ENCODE data around the gene LRRN3. TPM values are rescaled to one million over a fixed set of nuclear protein-coding genes. Genes with fewer than 3 reads are reported as not detected.

Gene LRRN3
- total RNA-seq, 1 experiment from 2014 or later: not detected

DNA sequence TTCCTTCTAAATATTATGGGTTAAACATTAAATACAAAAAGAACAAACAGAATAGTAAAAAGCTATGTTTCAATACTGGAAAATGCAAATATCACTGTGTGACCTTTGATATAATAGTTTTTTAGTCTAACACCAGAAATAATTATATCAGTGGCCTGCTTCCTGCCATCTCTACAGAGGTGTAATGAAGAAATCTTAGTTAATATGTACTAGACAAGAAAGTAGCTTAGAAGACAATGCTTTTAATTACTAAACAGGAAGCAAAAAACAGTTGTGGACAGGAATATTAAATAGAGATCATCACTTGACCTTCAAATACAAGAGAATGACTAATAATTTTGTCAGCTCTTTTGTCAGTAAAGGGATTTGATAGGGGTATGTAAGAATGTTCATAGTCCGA lies 47.4 kb upstream of the LRRN3 start:
- no peaks in the 10 kb centered on the region; the same call in 1 of the 2 replicates for H3K9me2 ChIP-seq (ENCODE audit: insufficient read depth)
- H3K36me3 ChIP-seq (ENCODE audit: low read depth): no peaks in the 10 kb centered on the region
- no peaks in the 10 kb centered on the region for H4K20me1 ChIP-seq (ENCODE audit: insufficient read depth)
- H3K4me1 ChIP-seq (replicated peaks; ENCODE audit: insufficient read depth): no peaks in the 10 kb centered on the region
- H3K4me3 ChIP-seq: no peak overlapping the region
- POLR2A ChIA-PET (ENCODE audit: unreplicated experiment): no interaction called here
- H3K27me3 ChIP-seq (ENCODE audit: insufficient read depth, low read depth): no peaks in the 10 kb centered on the region
- CTCF ChIA-PET: no interaction called here
- no peaks in the 10 kb centered on the region for H3F3A ChIP-seq (ENCODE audit: insufficient read depth, low read depth)
- H3K9me3 ChIP-seq (ENCODE audit: insufficient read depth, low read depth): no peaks in the 10 kb centered on the region
- no peak overlapping the region for H2AFZ ChIP-seq
- intact Hi-C loops (cut with micrococcal nuclease; ENCODE audit: unreplicated experiment): no loop called here
- H3K4me2 ChIP-seq: no peak overlapping the region
- no peak overlapping the region for H3K27ac ChIP-seq
- no peaks in the 10 kb centered on the region for H3K79me2 ChIP-seq (ENCODE audit: low read depth)
- no peak for DNase-seq
- TF ChIP-seq EZH2 (IDR thresholded peaks at IDR 0.05; ENCODE audit: low read depth): no peak
- TF ChIP-seq, protein P1, sequence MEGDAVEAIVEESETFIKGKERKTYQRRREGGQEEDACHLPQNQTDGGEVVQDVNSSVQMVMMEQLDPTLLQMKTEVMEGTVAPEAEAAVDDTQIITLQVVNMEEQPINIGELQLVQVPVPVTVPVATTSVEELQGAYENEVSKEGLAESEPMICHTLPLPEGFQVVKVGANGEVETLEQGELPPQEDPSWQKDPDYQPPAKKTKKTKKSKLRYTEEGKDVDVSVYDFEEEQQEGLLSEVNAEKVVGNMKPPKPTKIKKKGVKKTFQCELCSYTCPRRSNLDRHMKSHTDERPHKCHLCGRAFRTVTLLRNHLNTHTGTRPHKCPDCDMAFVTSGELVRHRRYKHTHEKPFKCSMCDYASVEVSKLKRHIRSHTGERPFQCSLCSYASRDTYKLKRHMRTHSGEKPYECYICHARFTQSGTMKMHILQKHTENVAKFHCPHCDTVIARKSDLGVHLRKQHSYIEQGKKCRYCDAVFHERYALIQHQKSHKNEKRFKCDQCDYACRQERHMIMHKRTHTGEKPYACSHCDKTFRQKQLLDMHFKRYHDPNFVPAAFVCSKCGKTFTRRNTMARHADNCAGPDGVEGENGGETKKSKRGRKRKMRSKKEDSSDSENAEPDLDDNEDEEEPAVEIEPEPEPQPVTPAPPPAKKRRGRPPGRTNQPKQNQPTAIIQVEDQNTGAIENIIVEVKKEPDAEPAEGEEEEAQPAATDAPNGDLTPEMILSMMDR (conservative IDR thresholded peaks at IDR 0.05): no peak
- no TSS peak for BruUV-seq (replicated peaks)

DNA sequence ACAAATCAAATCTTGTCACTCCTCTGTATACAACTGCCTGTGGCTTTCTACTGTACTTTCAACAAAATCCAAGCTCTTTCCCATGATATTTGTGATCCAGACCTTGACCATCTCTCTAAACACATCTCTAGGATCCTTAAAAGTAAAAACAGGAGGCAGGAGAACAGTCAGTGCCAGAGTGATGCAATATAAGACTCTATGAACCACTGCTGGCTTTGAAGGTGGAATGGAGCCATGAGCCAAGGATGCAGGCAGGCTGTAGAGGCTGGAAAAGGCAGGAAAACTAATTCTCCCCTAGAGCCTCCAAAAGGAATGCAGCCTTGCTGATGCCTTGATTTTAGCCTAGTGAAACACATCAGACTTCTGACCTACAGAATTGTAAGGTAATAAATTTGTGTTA lies 45.5 kb upstream of the LRRN3 start:
- Histone ChIP-seq H3K9me3 (ENCODE audit: insufficient read depth, low read depth) (no peaks in the 10 kb centered on the region), H3K27ac (no peak overlapping the region), H3K4me3 (no peak overlapping the region), H3K79me2 (ENCODE audit: low read depth) (no peaks in the 10 kb centered on the region), H3K9me2 (ENCODE audit: insufficient read depth) (no peaks in the 10 kb centered on the region; the same call in 1 of the 2 replicates), H3K4me2 (no peak overlapping the region), H3K27me3 (ENCODE audit: insufficient read depth, low read depth) (no peaks in the 10 kb centered on the region), H4K20me1 (ENCODE audit: insufficient read depth) (no peaks in the 10 kb centered on the region), H3F3A (ENCODE audit: insufficient read depth, low read depth) (no peaks in the 10 kb centered on the region), H3K4me1 (replicated peaks; ENCODE audit: insufficient read depth) (no peaks in the 10 kb centered on the region), H2AFZ (no peak overlapping the region), H3K36me3 (ENCODE audit: low read depth) (no peaks in the 10 kb centered on the region)
- DNase-seq: no peak
- ChIA-PET POLR2A (ENCODE audit: unreplicated experiment) (no interaction called here), CTCF (no interaction called here)
- BruUV-seq (replicated peaks): no TSS peak
- intact Hi-C loops (cut with micrococcal nuclease; ENCODE audit: unreplicated experiment): no loop called here
- TF ChIP-seq EZH2 (IDR thresholded peaks at IDR 0.05; ENCODE audit: low read depth): no peak
- TF ChIP-seq, protein P1 (conservative IDR thresholded peaks at IDR 0.05): no peak

DNA sequence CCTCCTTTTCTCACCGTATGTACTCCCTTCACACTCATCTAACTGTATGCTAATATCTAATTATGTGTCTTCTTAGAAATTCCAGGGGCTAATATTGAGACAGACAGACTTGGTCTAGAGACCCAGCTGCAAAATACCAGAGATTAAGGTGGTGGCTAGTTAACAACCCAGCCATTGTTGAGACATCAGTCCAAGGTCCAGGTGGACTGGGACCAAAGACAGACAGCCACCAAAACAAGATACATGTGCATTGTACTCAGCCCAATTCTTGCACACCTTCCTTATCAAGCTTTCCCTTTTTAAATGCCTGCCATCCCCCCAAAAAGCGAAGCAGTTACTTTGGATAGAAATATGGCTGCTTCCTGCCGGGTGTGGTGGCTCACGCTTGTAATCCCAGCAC lies 43.3 kb upstream of the LRRN3 start:
- ChIA-PET POLR2A (ENCODE audit: unreplicated experiment) (no interaction called here), CTCF (no interaction called here)
- H3K27ac ChIP-seq: no peak overlapping the region

More for the DNA sequence above, 43.3 kb upstream of the LRRN3 start:
- Histone ChIP-seq H3K4me2 (no peak overlapping the region), H4K20me1 (ENCODE audit: insufficient read depth) (no peaks in the 10 kb centered on the region), H3K9me3 (ENCODE audit: insufficient read depth, low read depth) (no peaks in the 10 kb centered on the region), H3K4me1 (replicated peaks; ENCODE audit: insufficient read depth) (no peaks in the 10 kb centered on the region), H3K27me3 (ENCODE audit: insufficient read depth, low read depth) (no peaks in the 10 kb centered on the region), H3F3A (ENCODE audit: insufficient read depth, low read depth) (no peaks in the 10 kb centered on the region), H3K9me2 (ENCODE audit: insufficient read depth) (no peaks in the 10 kb centered on the region; the same call in 1 of the 2 replicates), H3K36me3 (ENCODE audit: low read depth) (no peaks in the 10 kb centered on the region), H2AFZ (no peak overlapping the region), H3K79me2 (ENCODE audit: low read depth) (no peaks in the 10 kb centered on the region), H3K4me3 (no peak overlapping the region)
- TF ChIP-seq, protein P1 (conservative IDR thresholded peaks at IDR 0.05): no peak
- no peak for TF ChIP-seq EZH2 (IDR thresholded peaks at IDR 0.05; ENCODE audit: low read depth)
- intact Hi-C loops (cut with micrococcal nuclease; ENCODE audit: unreplicated experiment): no loop called here
- no peak for DNase-seq
- no TSS peak for BruUV-seq (replicated peaks)

Data from PC-9 (cell line).